Stimulated activated CD4-positive, alpha-beta T cell treated with anti-CD3 and anti-CD28 coated beads, TNF-alpha, amount 100 ng/mL, for 24 hours (primary cell): ENCODE data around the gene CDADC1.
"Not testable (repeated sequence)": the region's sequence is repeated elsewhere in the genome, so short reads cannot be mapped to it uniquely, and the experiment has no call there.

ENCODE experiments used
- DNase-seq, 3 experiments: peaks; one replicate each; pipeline ENCODE4 v3.0.0-alpha.2; 2020; ENCODE audit warnings: low read depth in 3 of 3

CDADC1 gene

GRCh38 chr13:49315756-49316482 lies 68.2 kb downstream of the CDADC1 start:
- no peak for DNase-seq

GRCh38 chr13:49319551-49319950 lies 71.8 kb downstream of the CDADC1 start:
- DNase-seq = no peak

- no peak for DNase-seq
Observed at GRCh38 chr13:49319951-49320350, 72.2 kb downstream of the CDADC1 start.

- no peak for DNase-seq
Observed at GRCh38 chr13:49320975-49321374, 73.2 kb downstream of the CDADC1 start.

GRCh38 chr13:49322702-49323101 lies 75.0 kb downstream of the CDADC1 start:
- no peak for DNase-seq

GRCh38 chr13:49323344-49323743 lies 75.6 kb downstream of the CDADC1 start:
- DNase-seq = no peak

GRCh38 chr13:49326222-49326917 lies 78.6 kb downstream of the CDADC1 start:
- DNase-seq = no peak

- DNase-seq = not testable (repeated sequence)
Observed at GRCh38 chr13:49327145-49327544, 79.4 kb downstream of the CDADC1 start.

GRCh38 chr13:49329831-49330545 lies 82.3 kb downstream of the CDADC1 start:
- DNase-seq = no peak

GRCh38 chr13:49330546-49330864 lies 82.8 kb downstream of the CDADC1 start:
- no peak for DNase-seq

GRCh38 chr13:49336655-49337054 lies 88.9 kb downstream of the CDADC1 start:
- DNase-seq = no peak

GRCh38 chr13:49340161-49340560 lies 92.4 kb downstream of the CDADC1 start:
- DNase-seq = no peak

GRCh38 chr13:49341517-49341916 lies 93.8 kb downstream of the CDADC1 start:
- DNase-seq = no peak

GRCh38 chr13:49341941-49342340 lies 94.2 kb downstream of the CDADC1 start:
- DNase-seq = no peak

GRCh38 chr13:49342454-49342853 lies 94.7 kb downstream of the CDADC1 start:
- DNase-seq = no peak
